ENCODE data around the gene PDLIM3. TPM values are rescaled to one million over a fixed set of nuclear protein-coding genes. Genes with fewer than 3 reads are reported as not detected.

The PDLIM3 gene
- polyA plus RNA-seq, 1 donor (not counting 4 experiments of a cell fraction or from before 2014, with no cell fraction given): not detected

DNA sequence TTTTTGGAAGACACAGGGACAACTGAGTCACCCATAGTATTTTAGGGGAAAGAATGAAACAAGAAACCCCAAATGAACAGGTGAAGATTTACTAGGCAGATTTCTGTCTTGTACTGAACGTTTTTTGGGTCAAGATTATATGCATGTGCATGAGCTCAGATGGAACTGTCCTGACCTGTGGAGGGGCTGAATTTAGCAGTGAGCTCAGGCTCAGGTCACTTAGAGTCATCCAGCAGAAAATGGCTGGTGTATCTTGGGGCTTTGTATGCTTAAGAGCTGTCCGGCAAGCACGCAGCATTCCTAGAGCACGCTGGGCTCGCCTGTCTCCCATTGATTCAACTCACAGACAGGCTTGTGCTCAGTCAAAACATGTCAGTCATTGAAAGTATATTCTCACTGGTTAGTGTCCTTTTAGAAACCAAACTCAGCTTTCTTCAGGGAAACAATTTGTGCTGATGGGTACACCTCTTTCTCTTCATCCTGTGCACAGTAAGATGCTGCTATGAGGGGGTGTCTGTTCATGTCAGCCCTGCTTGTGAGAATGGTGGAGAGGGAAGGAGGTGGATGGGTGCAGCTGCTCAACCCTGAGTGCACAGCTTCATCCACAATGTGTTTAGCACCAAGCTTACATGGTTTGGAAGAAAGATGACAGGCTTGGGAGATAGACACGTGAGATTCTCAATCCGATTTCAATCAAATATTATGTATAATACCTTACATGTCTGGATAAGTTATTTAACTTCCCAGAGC, 47.5 kb upstream of the PDLIM3 start:
- Histone ChIP-seq H3K79me2 (ENCODE audit: control insufficient read depth, insufficient read depth, low read length) (no peaks in the 10 kb centered on the region), H3K9ac (ENCODE audit: control insufficient read depth, extremely low read depth, insufficient read depth, low read length) (no peak overlapping the region), H3K4me3 (ENCODE audit: control insufficient read depth in 2 of 3, extremely low read depth in 1 of 3, insufficient read depth in 2 of 3, low read depth in 1 of 3, low read length in 3 of 3) (no peak overlapping the region), H3K9me1 (ENCODE audit: control insufficient read depth, extremely low read depth, insufficient read depth, low read length) (no peaks in the 10 kb centered on the region), H4K20me1 (ENCODE audit: control insufficient read depth, extremely low read depth, insufficient read depth, low read length) (no peaks in the 10 kb centered on the region), H3K36me3 (ENCODE audit: control insufficient read depth in 2 of 2, extremely low read depth in 1 of 2, insufficient read depth in 2 of 2, low read length in 2 of 2) (no peaks in the 10 kb centered on the region), H3K27me3 (ENCODE audit: control insufficient read depth, extremely low read depth, insufficient read depth, low read length) (peaks cover 22% of the 10 kb centered on the region), H3K4me1 (ENCODE audit: control insufficient read depth, extremely low read depth, insufficient read depth, low read length) (peaks cover 6% of the 10 kb centered on the region), H3K27ac (ENCODE audit: control insufficient read depth, insufficient read depth, low read length) (no peak overlapping the region), H3K9me3 (ENCODE audit: control insufficient read depth, low read depth, low read length) (no peaks in the 10 kb centered on the region), H3K4me2 (ENCODE audit: control insufficient read depth, extremely low read depth, insufficient read depth, low read depth, low read length) (no peak overlapping the region), H2AFZ (ENCODE audit: control insufficient read depth, low read length) (no peak overlapping the region)
- dilution Hi-C loops (cut with MboI; ENCODE audit: extremely low pct_ligation_motif_present, low sequenced_read_pairs): no loop called here
- TF ChIP-seq EZH2 (IDR thresholded peaks at IDR 0.05; ENCODE audit: low read length): no peak
- no peak for TF ChIP-seq CTCF (optimal IDR thresholded peaks at IDR 0.05 in 1 of 3, IDR thresholded peaks at IDR 0.05 in 1 of 3, conservative IDR thresholded peaks at IDR 0.05 in 1 of 3; ENCODE audit: extremely low read depth in 1 of 3, insufficient read depth in 2 of 3, low read length in 3 of 3)
- no peak for DNase-seq (ENCODE audit: low read depth, low spot score)
- FAIRE-seq: no peak

- TF ChIP-seq EZH2 (IDR thresholded peaks at IDR 0.05; ENCODE audit: low read length): no peak
- TF ChIP-seq CTCF (optimal IDR thresholded peaks at IDR 0.05 in 1 of 3, IDR thresholded peaks at IDR 0.05 in 1 of 3, conservative IDR thresholded peaks at IDR 0.05 in 1 of 3; ENCODE audit: extremely low read depth in 1 of 3, insufficient read depth in 2 of 3, low read length in 3 of 3): no peak
- Histone ChIP-seq H3K27ac (ENCODE audit: control insufficient read depth, insufficient read depth, low read length) (no peak overlapping the region), H3K36me3 (ENCODE audit: control insufficient read depth in 2 of 2, extremely low read depth in 1 of 2, insufficient read depth in 2 of 2, low read length in 2 of 2) (no peaks in the 10 kb centered on the region), H2AFZ (ENCODE audit: control insufficient read depth, low read length) (no peak overlapping the region), H3K79me2 (ENCODE audit: control insufficient read depth, insufficient read depth, low read length) (no peaks in the 10 kb centered on the region), H3K9me1 (ENCODE audit: control insufficient read depth, extremely low read depth, insufficient read depth, low read length) (no peaks in the 10 kb centered on the region), H3K4me3 (ENCODE audit: control insufficient read depth in 2 of 3, extremely low read depth in 1 of 3, insufficient read depth in 2 of 3, low read depth in 1 of 3, low read length in 3 of 3) (no peak overlapping the region), H3K27me3 (ENCODE audit: control insufficient read depth, extremely low read depth, insufficient read depth, low read length) (peaks cover 11% of the 10 kb centered on the region), H3K4me2 (ENCODE audit: control insufficient read depth, extremely low read depth, insufficient read depth, low read depth, low read length) (no peak overlapping the region), H3K9ac (ENCODE audit: control insufficient read depth, extremely low read depth, insufficient read depth, low read length) (no peak overlapping the region), H3K4me1 (ENCODE audit: control insufficient read depth, extremely low read depth, insufficient read depth, low read length) (no peaks in the 10 kb centered on the region), H3K9me3 (ENCODE audit: control insufficient read depth, low read depth, low read length) (no peaks in the 10 kb centered on the region), H4K20me1 (ENCODE audit: control insufficient read depth, extremely low read depth, insufficient read depth, low read length) (no peaks in the 10 kb centered on the region)
- DNase-seq (ENCODE audit: low read depth, low spot score): no peak
- FAIRE-seq: peak; percentile 41
- dilution Hi-C loops (cut with MboI; ENCODE audit: extremely low pct_ligation_motif_present, low sequenced_read_pairs): no loop called here
Observed at GRCh38 chr4:185580699-185581098, 45.4 kb upstream of the PDLIM3 start.

Measured in keratinocyte (primary cell).